K562 (cell line): Measurements from ENCODE around the gene MOSPD3. TPM values are rescaled to one million over a fixed set of nuclear protein-coding genes. Genes with fewer than 3 reads are reported as not detected.
A peak's percentile ranks its signal among the peaks of the same experiment; 100 is the strongest.

Source experiments
- ATAC-seq: fragments of 200-7000 bp; cut with Tn5 transposase; 3 replicates; pipeline ENCODE4 v1.9.1; 2020; ENCODE audit warnings: moderate library complexity
- BruUV-seq: library from RNA; stranded (reverse); fragments of 400-500 nt; replicated peaks from 2 replicates; lab custom pipeline; 2021; lab: Mats Ljungman, UMichigan
- CTCF ChIA-PET: fragments of 300-600 bp; formaldehyde crosslinking; extraction: SDS; loops from one replicate; lab custom pipeline; 2021; ENCODE audit warnings: low intra/inter-chr PET ratio; lab: Yijun Ruan, JAX
- POLR2A ChIA-PET: fragments of 300-600, 350-650 bp; sonication (Branson Sonifier 250); formaldehyde crosslinking; extraction: SDS; loops from one replicate; lab custom pipeline; 2021; ENCODE audit warnings: antibody characterized with exemption, inconsistent platforms; lab: Yijun Ruan, JAX
- DNase-seq, 4 experiments: peaks; one replicate each; pipeline versions ENCODE4 v3.0.0 to v3.0.0-alpha.2; 2011 to 2018; ENCODE audit warnings: low spot score in 3 of 4, mixed read lengths in 3 of 4; ENCODE audit errors: extremely low read depth in 1 of 4
- FAIRE-seq: peaks from 2 replicates; lab custom pipeline; 2011; peaks lifted over from hg19 to GRCh38; lab: Jason Lieb, UNC
- H2AFZ ChIP-seq: 2 replicates; pipeline ENCODE4 v1.6.0; 2011; ENCODE audit warnings: low read depth, low read length, control low read depth, inconsistent platforms
- H3K27ac ChIP-seq: fragments of 200-600 bp; 3 replicates; pipeline ENCODE4 v1.8.0; 2011; ENCODE audit warnings: low read depth, mild to moderate bottlenecking, control low read depth, inconsistent platforms, low read length, moderate library complexity, mixed read lengths; ENCODE audit errors: extremely low read depth
- H3K27me3 ChIP-seq, 2 experiments: fragments of 300-600 bp in 1 of 2; 2 replicates in 1 of 2; 3 replicates in 1 of 2; pipeline versions ENCODE4 v1.6.0 to v1.8.0; 2011; ENCODE audit warnings: inconsistent platforms in 2 of 2, low read length in 2 of 2, mild to moderate bottlenecking in 1 of 2, mixed read lengths in 1 of 2, moderate library complexity in 1 of 2; ENCODE audit not compliant: control insufficient read depth in 2 of 2, insufficient read depth in 2 of 2
- H3K36me3 ChIP-seq: fragments of 300-600 bp; 3 replicates; pipeline ENCODE4 v1.8.0; 2011; ENCODE audit warnings: mild to moderate bottlenecking, low read length, inconsistent platforms; ENCODE audit not compliant: control insufficient read depth, insufficient read depth
- H3K4me1 ChIP-seq, 2 experiments: fragments of 200-600 bp in 1 of 2; replicated peaks in 1 of 2; 2 replicates in 1 of 2; 3 replicates in 1 of 2; pipeline versions ENCODE4 v1.5.1 to v1.8.0; 2011; ENCODE audit warnings: inconsistent platforms in 2 of 2, low read length in 2 of 2, mild to moderate bottlenecking in 1 of 2, mixed read lengths in 1 of 2, moderate library complexity in 1 of 2; ENCODE audit not compliant: control insufficient read depth in 2 of 2, insufficient read depth in 2 of 2
- H3K4me2 ChIP-seq: 2 replicates; pipeline ENCODE4 v1.6.1; 2011; ENCODE audit warnings: low read length, control low read depth, inconsistent platforms, mixed read lengths; ENCODE audit not compliant: insufficient read depth
- H3K4me3 ChIP-seq: fragments of 200-600 bp; sonication (generic), shearing (Covaris generic); 2 replicates; pipeline ENCODE4 v1.5.1; 2016; ENCODE audit warnings: control low read depth, inconsistent platforms
- H3K79me2 ChIP-seq: fragments of 200-600 bp; 3 replicates; pipeline ENCODE4 v1.8.0; 2011; ENCODE audit warnings: low read length, inconsistent platforms; ENCODE audit not compliant: control insufficient read depth, insufficient read depth
- H3K9ac ChIP-seq, 2 experiments: 2 replicates each; pipeline versions ENCODE4 v1.6.0 to v1.6.1; 2011; ENCODE audit warnings: low read depth in 2 of 2, low read length in 2 of 2, control low read depth in 1 of 2, inconsistent platforms in 1 of 2, mild to moderate bottlenecking in 1 of 2, mixed read lengths in 1 of 2; ENCODE audit not compliant: insufficient read depth in 1 of 2
- H3K9me1 ChIP-seq: one replicate; pipeline ENCODE4 v1.6.0; 2011; ENCODE audit warnings: inconsistent platforms, mild to moderate bottlenecking, low read length, moderate library complexity; ENCODE audit not compliant: control insufficient read depth, insufficient read depth
- H3K9me3 ChIP-seq: replicated peaks from 2 replicates; pipeline ENCODE4 v1.5.1; 2011; ENCODE audit warnings: low read depth, low read length, inconsistent platforms; ENCODE audit not compliant: control insufficient read depth, insufficient read depth
- H4K20me1 ChIP-seq: replicated peaks from 2 replicates; pipeline ENCODE4 v1.6.1; 2011; ENCODE audit warnings: low read length, inconsistent platforms, mixed read lengths; ENCODE audit not compliant: control insufficient read depth, insufficient read depth
- E2F3 ChIP-seq: fragments of 250-450 bp; sonication (Bioruptor Pico); IDR thresholded peaks from 2 replicates; pipeline ENCODE4 v1.4.0; 2020; ENCODE audit warnings: mild to moderate bottlenecking
- HCFC1 ChIP-seq: IDR thresholded peaks from 2 replicates; pipeline ENCODE4 v1.6.1; 2012; ENCODE audit warnings: low read depth, low read length, improper control_type of control experiment
- HNRNPUL1 ChIP-seq: fragments of 200-400 bp; formaldehyde crosslinking; IDR thresholded peaks from 2 replicates; pipeline ENCODE4 v1.6.1; 2017; ENCODE audit warnings: low read length
- PTRF ChIP-seq: fragments of 450-650 bp; IDR thresholded peaks from 2 replicates; pipeline ENCODE4 v1.6.1; 2016; ENCODE audit warnings: mild to moderate bottlenecking, missing genetic modification characterization, missing compliant biosample characterization
- RBFOX2 ChIP-seq: fragments of 200-400 bp; formaldehyde crosslinking; IDR thresholded peaks from 2 replicates; pipeline ENCODE4 v1.6.1; 2017; ENCODE audit warnings: low read depth, mild to moderate bottlenecking, low read length, moderate library complexity
- SMARCA5 ChIP-seq: fragments of 450-650 bp; IDR thresholded peaks from 2 replicates; pipeline ENCODE4 v1.6.1; 2016
- TRIM28 ChIP-seq: fragments of 450-650 bp; IDR thresholded peaks from 2 replicates; pipeline ENCODE4 v1.6.1; 2017
- YBX1 ChIP-seq: fragments of 450-650 bp; IDR thresholded peaks from 2 replicates; pipeline ENCODE4 v1.7.1; 2016; ENCODE audit warnings: mild to moderate bottlenecking
- ZNF764 ChIP-seq: fragments of 250-450 bp; sonication (Bioruptor Pico); IDR thresholded peaks from 2 replicates; pipeline ENCODE4 v1.4.0; 2020; ENCODE audit warnings: low read depth, mild to moderate bottlenecking, moderate library complexity
- WGBS: fragments of 100-300 bp; shearing (Covaris generic); methylation state at CpG from one replicate; pipeline ENCODE4 v1.1.6; 2016; ENCODE audit warnings: low coverage, mixed read lengths; ENCODE audit not compliant: insufficient coverage; ENCODE audit errors: missing lambda C conversion rate; 5-methylcytosine and 5-hydroxymethylcytosine counted together
- in situ Hi-C: fragments of 300-500 bp; cut with MboI; formaldehyde crosslinking; loops from 4 replicates; pipeline ENCODE4 v1.15.0; 2018; ENCODE audit warnings: inconsistent platforms, mixed read lengths
- intact Hi-C: fragments of 100-400 bp; cut with micrococcal nuclease; formaldehyde crosslinking; loops from 2 replicates; pipeline ENCODE4 v1.14.2; 2022
- polyA plus RNA-seq, 8 experiments: library from polyadenylated mRNA; depleted of rRNA in 4 of 8; stranded (reverse) in 5 of 8; unstranded in 3 of 8; fragments of >200 nt; fragmentation: Nextera tagmentation in 2 of 8; fragmentation: Illumina TruSeq in 1 of 8; extraction: Ambion mirVana in 2 of 8; extraction: Trizol in 1 of 8; gene quantifications; 2 replicates each; pipeline versions ENCODE4 v1.2.1 to v1.2.3, GENCODE V29; 2011 to 2014; ENCODE audit warnings: inconsistent platforms in 1 of 8, missing spikeins in 1 of 8
- total RNA-seq, 7 experiments: library from RNA; depleted of rRNA in 6 of 7; stranded (reverse); fragments of >200 nt in 6 of 7; fragmentation: Illumina TruSeq in 2 of 7; extraction: Trizol in 2 of 7; gene quantifications; 2 replicates each; pipeline versions ENCODE4 v1.2.1 to v1.2.3, GENCODE V29; 2011 to 2021; ENCODE audit warnings: low replicate concordance in 1 of 7
- TF ChIP-seq, protein P1 (sequence below): fragments of 200-800 bp; sonication (Bioruptor generic); IDR thresholded peaks from 2 replicates; pipeline ENCODE4 v1.6.1; 2017; ENCODE audit warnings: missing genetic modification characterization, missing compliant biosample characterization
- TF ChIP-seq, protein P2 (sequence below): fragments of 450-650 bp; IDR thresholded peaks from 2 replicates; pipeline ENCODE4 v1.6.1; 2014; ENCODE audit warnings: low read depth, mild to moderate bottlenecking, moderate library complexity, borderline replicate concordance
- TF ChIP-seq, protein P3 (sequence below): sonication (generic); formaldehyde crosslinking; IDR thresholded peaks from 2 replicates; pipeline ENCODE4 v1.8.1; 2023; ENCODE audit warnings: mild to moderate bottlenecking, missing genetic modification reagents
- TF ChIP-seq, protein P4 (sequence below), 3 experiments: fragments of 200-800 bp in 1 of 3; sonication (Bioruptor generic) in 1 of 3; sonication (generic) in 1 of 3; formaldehyde crosslinking in 1 of 3; IDR thresholded peaks; 2 replicates each; pipeline versions ENCODE4 v1.6.1 to v1.8.0; 2016 to 2022; ENCODE audit warnings: mild to moderate bottlenecking in 2 of 3, missing compliant biosample characterization in 2 of 3, missing genetic modification characterization in 2 of 3, missing genetic modification reagents in 1 of 3

Gene MOSPD3
- total and polyA plus RNA-seq, 9 of the 15 experiments (the other 6 are each of a cell fraction or from before 2014, with no cell fraction given), result 1.4 to 32.1 (median 7.3) TPM

DNA sequence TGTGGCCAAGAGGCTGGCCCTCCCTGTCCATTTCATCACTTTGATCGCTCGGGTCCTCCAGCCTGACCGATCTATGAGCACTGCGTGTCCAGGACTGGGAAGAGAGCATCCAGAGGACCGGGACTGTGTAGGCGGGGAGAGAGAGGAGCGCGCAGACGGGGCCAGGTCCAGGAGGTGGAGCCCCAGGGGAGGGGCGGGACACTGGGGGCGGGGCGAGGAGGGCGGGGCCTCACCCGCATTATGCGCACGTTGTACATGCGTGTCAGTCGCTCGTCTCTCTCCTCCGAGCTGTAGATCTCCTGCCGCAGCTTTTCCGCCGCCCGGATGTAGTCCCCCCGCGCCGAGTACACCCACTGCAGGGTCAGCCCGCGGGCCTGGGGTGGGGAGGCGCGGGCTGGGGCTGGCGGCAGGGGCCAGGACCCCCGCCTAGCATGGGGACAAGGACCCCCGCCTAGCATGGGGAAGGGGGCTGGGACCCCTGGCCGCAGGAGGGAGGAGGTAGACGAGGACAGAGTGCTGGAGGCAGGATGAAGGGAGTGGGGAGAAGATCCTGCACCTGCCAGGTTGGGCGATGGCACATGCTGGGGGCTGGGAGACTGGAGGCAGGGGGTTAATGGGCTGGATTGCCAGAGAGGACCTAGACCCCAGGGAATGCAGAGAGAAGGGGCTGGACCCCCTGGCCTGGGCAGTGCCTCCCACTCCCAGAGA, 14.3 kb downstream of the MOSPD3 start (continued):
- TF ChIP-seq, protein P1, sequence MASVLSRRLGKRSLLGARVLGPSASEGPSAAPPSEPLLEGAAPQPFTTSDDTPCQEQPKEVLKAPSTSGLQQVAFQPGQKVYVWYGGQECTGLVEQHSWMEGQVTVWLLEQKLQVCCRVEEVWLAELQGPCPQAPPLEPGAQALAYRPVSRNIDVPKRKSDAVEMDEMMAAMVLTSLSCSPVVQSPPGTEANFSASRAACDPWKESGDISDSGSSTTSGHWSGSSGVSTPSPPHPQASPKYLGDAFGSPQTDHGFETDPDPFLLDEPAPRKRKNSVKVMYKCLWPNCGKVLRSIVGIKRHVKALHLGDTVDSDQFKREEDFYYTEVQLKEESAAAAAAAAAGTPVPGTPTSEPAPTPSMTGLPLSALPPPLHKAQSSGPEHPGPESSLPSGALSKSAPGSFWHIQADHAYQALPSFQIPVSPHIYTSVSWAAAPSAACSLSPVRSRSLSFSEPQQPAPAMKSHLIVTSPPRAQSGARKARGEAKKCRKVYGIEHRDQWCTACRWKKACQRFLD, result no peak
- TF ChIP-seq TRIM28 (no peak), E2F3 (CRISPR knock-in tag) (no peak), ZNF764 (CRISPR knock-in tag) (no peak), SMARCA5 (no peak)
- TF ChIP-seq, protein P2, sequence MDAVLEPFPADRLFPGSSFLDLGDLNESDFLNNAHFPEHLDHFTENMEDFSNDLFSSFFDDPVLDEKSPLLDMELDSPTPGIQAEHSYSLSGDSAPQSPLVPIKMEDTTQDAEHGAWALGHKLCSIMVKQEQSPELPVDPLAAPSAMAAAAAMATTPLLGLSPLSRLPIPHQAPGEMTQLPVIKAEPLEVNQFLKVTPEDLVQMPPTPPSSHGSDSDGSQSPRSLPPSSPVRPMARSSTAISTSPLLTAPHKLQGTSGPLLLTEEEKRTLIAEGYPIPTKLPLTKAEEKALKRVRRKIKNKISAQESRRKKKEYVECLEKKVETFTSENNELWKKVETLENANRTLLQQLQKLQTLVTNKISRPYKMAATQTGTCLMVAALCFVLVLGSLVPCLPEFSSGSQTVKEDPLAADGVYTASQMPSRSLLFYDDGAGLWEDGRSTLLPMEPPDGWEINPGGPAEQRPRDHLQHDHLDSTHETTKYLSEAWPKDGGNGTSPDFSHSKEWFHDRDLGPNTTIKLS, result no peak

DNA sequence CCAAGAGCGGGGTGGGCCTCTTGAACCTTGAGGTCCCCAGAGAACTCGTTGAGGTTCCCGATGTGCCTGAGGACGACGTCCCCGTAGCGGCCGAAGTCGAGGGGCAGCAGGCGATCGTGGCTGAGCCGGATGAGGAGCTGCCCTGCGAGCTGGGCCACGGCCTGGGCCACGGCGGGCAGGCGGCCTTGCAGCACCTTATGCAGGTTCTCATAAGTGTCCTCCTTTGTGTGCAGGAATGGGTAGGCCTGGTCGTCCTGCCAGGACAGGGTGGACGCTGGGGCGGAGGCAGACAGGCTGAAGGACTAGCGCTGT, 14.9 kb downstream of the MOSPD3 start:
- Histone ChIP-seq H2AFZ (no peak overlapping the region), H3K9me1 (no peaks in the 10 kb centered on the region), H3K27ac (peak overlapping the region; percentile 74; the same call in 2 of the 3 replicates), H3K9ac (peak overlapping the region; percentile 53 to 87), H3K4me3 (peak overlapping the region; percentile 41; the same call in 1 of the 2 replicates), H3K27me3 (no peaks in the 10 kb centered on the region), H3K4me2 (peak overlapping the region; percentile 53), H4K20me1 (peaks cover 6% of the 10 kb centered on the region), H3K79me2 (peaks cover 10% of the 10 kb centered on the region; the same call in 2 of the 3 replicates), H3K9me3 (no peaks in the 10 kb centered on the region), H3K4me1 (peaks cover 15 to 41% of the 10 kb centered on the region in 2 experiments), H3K36me3 (peaks cover 68% of the 10 kb centered on the region)
- CTCF ChIA-PET, result no interaction called here
- DNase-seq (no peak), FAIRE-seq (no peak), ATAC-seq (no peak)
- WGBS, result 88% methylated on average over 21 of the region's 21 CpGs
- POLR2A ChIA-PET, result interaction anchor here (1.4 to 7.0 kb wide), 2 partner anchors 13 to 48 kb away, joined by 5 to 54 read pairs; partner anchors contain the start of gene MOSPD3
- intact Hi-C loops (loop anchor here (5.0 kb wide), 1 partner anchor 45 kb away; the partner anchor contains the start of gene GNB2), in situ Hi-C loops (no loop called here)
- no TSS peak for BruUV-seq
- no peak for TF ChIP-seq PTRF (tag)
- TF ChIP-seq HNRNPUL1, result no peak
- no peak for TF ChIP-seq HCFC1
- TF ChIP-seq, protein P3, sequence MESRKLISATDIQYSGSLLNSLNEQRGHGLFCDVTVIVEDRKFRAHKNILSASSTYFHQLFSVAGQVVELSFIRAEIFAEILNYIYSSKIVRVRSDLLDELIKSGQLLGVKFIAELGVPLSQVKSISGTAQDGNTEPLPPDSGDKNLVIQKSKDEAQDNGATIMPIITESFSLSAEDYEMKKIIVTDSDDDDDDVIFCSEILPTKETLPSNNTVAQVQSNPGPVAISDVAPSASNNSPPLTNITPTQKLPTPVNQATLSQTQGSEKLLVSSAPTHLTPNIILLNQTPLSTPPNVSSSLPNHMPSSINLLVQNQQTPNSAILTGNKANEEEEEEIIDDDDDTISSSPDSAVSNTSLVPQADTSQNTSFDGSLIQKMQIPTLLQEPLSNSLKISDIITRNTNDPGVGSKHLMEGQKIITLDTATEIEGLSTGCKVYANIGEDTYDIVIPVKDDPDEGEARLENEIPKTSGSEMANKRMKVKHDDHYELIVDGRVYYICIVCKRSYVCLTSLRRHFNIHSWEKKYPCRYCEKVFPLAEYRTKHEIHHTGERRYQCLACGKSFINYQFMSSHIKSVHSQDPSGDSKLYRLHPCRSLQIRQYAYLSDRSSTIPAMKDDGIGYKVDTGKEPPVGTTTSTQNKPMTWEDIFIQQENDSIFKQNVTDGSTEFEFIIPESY (CRISPR knock-in tag), result peak; percentile 55; the same call in 1 of the 2 replicates
- no peak for TF ChIP-seq YBX1
- TF ChIP-seq, protein P4, sequence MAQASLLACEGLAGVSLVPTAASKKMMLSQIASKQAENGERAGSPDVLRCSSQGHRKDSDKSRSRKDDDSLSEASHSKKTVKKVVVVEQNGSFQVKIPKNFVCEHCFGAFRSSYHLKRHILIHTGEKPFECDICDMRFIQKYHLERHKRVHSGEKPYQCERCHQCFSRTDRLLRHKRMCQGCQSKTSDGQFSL (CRISPR knock-in tag; IDR thresholded peaks at IDR 0.05), result peak; percentile 35; the same call in 1 of the 2 replicates
- TF ChIP-seq, protein P4 (tag; IDR thresholded peaks at IDR 0.05), result no peak
- peak; percentile 15 for TF ChIP-seq RBFOX2
